GM18907 (cell line): Measurements from ENCODE around the gene TBATA.
A peak's percentile ranks its signal among the peaks of the same experiment; 100 is the strongest.

Experiments
- ATAC-seq: cut with Tn5 transposase; IDR thresholded peaks from one replicate; pipeline ENCODE4 v1.9.1; 2021; ENCODE audit warnings: mild to moderate bottlenecking, moderate library complexity; ENCODE audit not compliant: unreplicated experiment

TBATA gene, protein sequence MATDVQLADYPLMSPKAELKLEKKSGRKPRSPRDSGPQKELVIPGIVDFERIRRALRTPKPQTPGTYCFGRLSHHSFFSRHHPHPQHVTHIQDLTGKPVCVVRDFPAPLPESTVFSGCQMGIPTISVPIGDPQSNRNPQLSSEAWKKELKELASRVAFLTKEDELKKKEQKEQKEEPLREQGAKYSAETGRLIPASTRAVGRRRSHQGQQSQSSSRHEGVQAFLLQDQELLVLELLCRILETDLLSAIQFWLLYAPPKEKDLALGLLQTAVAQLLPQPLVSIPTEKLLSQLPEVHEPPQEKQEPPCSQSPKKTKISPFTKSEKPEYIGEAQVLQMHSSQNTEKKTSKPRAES

DNA sequence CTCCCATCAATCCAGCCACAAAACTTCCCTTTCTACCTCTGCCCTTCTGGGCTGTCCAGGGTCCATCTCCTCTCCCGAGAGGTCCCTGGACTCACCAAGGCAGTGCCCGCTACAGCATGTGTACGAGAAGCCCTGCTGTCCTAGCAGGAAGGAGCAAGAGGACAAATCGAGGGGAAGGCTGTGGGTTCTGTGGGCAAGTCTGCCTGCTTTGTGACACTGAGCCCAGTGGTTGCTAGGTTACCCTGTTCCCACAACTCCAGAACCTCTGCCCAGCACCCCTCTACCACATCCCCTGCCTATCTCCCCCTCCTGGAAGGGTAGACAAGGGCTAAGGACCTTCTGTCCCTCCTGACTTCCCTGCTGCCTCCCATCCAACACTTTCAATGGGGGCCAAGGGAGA, at the start of gene TBATA:
Gene TBATA (minus strand): TSS at position 188 of the 400 bp plus-strand sequence. CDS start 1,998 bp downstream, outside the sequence.
- no peak for ATAC-seq

DNA sequence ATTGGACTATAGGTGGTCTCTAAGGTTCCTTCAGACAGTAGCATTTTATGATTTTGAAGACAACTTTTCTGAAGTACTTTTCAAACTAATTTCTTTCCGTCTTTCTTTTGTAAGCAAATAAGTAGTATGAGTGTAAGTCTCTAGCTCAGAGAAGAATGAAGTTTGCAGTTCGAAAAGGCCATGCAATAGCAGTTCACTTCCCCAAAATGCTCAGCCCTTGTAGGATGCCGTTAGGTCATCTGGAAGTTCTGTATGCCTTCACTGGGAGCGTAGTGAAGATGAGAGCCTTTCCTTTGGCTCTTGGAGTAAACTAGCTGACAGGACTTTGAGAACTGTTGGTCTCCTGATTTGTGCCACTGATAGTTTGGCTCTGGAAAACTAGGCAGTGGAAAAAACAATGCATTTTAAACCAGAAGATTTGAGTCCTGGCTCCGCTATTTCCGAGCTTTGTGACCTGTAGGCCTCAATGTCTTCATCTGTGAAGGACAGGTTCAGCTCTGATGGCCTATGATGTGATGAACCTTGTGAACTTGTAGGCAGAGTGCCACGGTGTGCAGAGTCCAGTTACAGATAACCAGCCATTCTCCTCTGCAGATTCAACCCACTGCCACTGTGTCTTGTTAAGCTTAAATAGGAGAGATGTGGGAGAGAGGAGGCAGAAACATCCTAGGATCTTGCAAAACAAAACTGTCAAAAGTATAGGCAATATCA, 49.4 kb upstream of the TBATA start:
- ATAC-seq: no peak

DNA sequence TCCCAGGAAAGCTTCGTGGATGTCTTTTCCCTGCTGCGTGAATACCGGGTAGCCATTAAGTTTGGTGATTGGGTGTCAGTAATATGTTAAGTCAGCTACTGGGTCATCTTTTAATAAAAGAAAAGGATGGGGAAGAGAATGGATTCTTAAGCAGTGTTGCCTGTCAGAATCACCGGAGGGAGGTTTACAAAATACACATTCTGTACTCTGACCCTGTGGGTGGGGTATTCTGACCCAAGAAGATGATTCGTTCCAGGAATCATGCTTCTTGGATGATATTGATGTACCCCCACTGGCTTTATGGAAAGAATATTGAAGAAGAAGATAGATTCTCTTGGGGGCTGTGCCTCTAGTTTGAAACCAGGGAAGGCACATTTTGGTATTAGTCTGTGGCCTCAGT, 48.8 kb upstream of the TBATA start:
- no peak for ATAC-seq

DNA sequence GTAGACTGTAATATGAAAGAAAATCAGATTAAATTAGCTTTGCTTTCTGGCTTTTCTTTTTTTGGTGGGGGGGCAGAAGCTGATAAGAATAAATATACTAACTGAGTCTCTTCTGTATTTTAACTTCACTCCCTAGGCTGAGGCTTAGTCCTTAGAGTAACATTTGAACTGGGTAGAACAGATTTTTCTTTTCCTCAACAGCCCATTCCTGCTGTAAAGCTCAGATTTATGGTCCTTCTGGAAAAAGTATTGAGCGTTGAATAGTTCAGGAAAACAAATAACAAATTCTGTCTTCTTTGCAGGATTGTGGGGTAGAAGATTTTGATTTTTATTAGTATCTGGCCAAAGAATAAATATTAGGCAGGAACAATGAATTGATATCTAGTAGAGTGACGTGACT, 48.4 kb upstream of the TBATA start:
- ATAC-seq: no peak

DNA sequence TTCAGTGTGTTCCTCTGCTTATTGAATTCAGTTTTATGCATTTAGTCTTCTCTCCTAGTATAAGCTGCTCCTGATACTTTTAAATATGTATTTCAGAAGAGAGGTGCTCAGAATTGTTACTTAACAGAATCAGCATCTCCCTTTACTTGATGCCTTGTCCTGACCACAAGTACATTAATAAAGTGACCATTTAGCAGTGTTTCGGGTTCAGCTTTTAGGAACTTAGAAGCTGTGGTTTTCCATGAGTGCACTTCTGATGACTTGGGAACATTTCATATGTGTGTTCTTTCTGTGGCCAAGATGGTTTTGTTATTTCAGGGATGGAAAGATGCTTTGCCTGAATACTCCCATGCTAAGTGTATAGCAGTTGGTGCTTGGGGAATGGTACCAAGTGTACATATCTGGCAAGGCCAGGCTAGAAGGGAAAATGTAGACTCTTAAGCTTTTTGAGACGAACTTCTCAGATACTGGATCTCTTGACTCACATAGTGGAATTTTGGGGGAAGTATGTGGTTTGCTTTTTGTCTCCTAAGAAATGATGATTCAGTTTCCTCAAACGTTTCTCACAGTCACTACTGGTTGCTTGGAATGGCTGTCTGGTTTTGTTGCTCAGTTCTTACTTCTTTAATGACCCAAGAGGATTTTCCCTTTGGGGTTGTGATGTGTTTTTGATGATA, 47.8 kb upstream of the TBATA start:
- ATAC-seq: no peak

DNA sequence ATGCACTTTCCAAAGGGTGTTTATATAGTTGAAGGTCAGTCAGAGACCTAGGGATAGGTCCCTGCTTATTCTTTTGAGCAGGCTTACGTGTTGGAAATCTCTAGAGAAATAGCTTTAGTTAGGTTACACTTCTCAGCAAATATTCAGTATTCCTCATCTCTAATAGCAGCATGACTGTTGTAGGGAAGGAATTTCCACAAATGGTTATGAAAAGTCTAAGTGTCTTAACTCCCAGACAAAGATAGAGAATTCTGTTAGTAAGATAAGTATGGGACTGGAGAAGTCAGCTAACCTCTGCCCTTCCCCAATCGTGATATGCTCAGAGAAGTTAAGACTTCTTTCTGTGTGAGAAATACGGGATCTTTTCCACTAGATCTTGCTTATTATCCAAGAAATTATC, 47.0 kb upstream of the TBATA start:
- no peak for ATAC-seq

DNA sequence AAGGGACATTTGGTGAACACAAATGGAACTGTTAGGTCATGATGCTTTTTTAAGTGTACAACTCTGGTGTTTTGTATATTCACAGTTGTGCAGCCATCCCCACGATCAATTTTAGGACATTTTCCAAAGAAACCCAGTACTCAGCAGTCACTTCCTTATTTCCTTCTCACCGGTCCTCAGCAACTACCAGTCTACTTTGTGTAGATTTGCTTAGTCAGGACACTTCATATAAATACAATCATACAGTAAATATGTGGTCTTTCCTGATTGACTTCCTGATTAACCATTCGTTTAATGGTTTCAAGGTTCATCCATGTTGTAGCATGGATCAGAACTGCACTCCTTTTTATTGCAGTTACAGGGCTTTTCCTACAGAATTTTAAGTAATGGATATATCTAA, 45.0 kb upstream of the TBATA start:
- ATAC-seq: no peak

DNA sequence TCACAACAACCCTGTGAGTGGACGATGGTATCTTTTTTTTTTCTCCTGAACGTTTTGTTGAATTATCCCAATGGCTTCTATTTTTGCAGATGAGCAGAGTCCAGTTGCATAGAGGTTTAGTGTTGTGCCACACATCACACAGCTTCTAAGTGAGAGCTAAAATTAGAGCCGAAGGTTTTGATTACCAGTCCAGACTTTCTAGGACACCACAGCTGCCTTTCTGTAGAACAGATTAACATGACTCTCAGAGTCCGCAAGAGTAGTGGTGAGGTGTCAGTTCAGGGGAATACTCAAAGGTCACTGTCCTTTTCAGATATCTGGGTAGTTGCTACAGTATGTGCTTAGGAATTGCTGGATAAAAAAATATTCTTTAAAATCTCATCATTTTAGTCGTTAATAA, 44.4 kb upstream of the TBATA start:
- no peak for ATAC-seq

DNA sequence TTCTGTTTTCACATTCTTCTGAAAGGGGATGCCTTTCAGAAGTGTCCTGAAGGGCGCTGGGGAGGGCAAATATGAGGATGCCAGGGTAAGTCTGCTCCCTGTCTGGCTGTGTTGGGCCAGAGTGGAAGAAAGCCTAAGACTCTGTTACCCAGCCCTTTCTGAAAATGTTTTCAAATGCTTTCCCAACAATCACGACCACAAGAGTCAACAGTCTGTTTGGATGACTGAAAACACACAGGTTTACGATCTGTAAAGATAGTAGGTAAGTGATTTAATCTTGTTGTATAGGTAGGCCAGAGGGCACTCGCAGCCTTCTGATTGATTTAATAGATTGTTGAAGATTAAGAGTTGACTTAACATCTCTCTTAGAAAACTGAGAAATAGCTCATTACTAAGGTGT, 43.7 kb upstream of the TBATA start:
- ATAC-seq: no peak

DNA sequence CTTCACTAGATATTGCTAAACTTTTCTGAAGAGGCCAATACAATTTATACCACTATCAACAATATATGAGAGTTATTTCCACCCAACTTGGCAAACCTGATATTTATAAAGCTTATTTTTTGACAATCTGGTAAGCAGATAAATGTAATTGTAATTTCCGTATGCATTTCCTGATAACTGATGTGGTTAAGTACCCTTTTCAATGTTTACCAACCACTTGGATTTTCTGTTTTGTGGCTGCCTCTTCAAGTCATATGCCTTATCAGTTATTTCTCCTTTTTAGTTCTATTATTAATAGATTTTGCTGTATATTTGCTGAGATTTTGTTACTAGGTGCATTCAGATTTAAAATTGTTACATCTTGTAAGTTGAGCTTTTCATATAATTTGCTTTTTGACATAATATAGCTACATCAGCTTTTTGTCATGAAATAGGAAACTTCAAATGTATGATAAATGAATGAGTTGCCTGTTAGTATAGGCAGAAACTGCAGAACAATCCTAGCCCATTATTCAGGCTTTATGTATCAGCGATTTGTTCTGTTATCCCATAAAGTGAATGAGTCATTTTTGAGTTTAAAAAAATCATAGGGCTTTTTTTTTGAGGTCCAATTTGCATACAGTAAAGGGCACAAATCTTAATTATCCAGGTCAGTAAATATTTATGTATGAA, 42.0 kb upstream of the TBATA start:
- ATAC-seq: no peak

DNA sequence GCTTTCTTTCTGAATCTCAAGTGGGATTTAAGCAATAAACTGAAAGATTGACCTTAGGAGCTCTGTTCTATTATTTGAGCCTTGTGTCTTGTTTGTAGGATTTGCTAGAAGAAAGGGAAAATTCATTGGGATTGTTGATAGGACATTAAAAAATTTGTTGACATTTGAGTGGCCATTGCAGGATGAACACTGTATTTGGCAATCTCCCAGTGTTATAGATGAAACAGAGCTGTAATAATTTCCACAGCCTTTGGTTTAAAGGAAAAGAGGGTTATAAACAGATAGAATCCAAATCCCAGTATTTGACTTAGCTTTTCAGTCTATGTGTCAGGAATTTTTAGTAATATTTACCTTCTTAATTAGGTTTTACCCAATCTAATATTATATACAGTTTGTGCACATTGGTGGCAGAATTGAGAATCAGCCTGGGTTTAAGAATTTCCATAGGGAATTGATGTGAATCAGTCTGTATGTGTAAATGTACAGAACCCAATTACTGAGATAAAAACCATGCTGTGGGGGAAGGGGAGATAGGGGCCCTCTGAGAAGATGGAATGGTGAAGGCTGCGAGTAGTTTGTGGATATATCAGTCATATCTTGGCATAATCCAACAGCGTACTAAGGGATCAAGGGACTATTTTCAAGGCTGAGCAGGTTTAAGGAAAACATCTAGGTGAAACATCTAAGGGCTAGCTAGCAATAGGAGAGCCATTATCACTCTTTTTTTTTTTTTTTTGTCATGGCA, 37.1 kb upstream of the TBATA start:
- ATAC-seq: no peak

DNA sequence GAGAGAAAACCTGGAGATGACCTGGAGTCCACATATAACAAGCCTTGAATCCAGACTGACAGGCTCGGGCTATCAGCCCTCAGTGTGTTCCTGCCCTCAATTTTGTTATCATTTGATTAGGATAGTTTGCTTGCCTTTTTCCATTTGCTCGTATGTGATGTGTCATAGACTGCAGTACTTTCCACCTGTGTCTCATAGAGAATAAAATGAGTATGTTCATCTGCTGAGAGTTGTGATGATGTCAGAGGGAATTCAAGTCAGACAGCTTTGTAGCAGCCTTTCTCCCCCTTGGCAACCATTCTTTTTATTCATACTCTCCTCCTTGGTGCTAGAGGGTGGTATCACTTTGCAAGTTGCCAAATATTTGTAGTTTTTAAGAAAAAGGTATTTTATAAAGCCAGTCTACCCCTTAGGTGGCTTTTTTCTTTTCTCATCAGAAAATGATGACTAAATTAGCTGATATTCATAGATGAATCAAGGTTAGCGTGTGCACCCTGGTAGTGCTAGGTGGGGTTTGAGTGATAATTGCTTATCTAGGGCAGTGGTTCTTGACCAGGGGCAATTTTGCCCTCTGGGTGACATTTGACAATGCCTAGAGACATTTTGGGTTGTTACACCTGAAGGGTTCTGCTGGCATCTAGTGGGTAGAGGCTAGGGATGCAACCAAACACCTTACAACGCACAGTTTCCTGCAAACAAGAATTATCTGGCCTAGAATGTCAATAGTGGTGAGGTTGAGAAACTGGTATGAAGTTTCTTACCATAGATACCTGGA, 36.0 kb upstream of the TBATA start:
- ATAC-seq: no peak

DNA sequence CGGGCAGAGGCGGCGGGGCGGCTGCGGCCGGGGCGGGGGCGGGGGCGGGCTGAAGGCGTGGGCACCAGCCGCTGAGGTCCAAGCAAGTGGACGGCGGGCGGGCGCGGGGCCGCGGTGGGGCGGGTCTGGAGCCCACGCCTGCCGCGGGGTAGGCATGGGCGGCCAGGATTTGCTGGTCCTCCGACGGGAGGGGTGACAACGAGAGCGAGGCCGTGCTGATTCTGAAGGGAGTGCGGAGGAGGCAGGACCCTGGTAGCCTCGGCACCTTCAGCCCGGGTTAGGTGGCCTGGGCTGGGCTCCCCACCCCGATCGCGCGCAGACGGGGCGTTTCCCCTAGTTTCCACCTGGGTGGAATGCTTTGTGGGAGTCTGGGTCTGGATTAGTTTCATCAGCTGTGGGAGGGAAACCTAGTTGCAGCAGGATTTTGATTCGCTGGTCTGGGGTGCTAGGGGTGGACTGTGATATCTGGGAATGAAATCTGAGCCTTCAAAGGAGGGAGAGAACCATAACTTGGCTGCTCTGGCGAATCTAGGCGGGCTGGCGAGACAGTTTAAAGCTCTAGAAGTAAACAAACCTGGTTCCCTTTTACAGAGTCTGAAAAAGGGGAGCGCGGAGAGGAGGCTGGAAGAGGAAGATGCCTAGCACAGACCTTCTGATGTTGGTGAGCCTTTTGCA, 31.2 kb upstream of the TBATA start:
- peak; percentile 35 for ATAC-seq

DNA sequence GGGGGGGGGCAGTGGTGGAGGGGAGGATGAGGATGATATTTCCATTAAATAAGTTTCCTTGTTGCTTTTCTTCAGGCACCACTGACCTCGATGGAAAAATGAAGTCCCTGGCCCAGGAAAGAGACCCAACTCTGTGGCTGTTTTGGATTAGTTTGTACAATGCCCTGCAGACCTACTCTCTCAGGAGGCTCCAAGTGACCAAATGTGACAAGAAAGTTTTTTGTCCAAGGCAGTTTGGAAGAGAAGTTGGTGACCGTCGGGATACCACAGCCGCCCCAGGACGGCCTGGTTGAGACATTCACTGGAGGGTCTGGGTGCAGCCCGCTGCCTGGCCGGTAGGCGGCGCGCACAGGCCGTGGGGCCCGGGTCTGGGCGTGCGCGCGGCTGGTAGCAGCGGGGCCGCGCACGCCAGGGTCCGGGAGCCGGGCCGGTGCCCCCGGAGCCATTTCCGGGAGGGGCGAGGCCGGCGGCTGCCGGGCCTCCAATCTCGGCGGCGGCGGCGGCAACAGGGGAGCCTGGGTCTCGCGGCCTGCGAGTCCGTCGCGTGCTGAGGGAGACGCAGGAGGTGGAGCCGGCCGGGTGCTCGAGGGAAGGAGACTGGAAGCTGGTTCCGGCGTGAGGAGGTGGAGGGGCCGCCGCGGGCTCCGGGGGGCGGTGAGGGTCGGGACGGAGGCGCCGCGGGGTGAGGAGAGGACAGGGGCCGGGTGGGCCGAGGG, 30.5 kb upstream of the TBATA start, which contains the start of gene SGPL1:
Gene SGPL1 (plus strand): TSS at position 445 of the 716 bp plus-strand sequence. CDS start 906 bp downstream, outside the sequence.
- ATAC-seq: peak; percentile 86

DNA sequence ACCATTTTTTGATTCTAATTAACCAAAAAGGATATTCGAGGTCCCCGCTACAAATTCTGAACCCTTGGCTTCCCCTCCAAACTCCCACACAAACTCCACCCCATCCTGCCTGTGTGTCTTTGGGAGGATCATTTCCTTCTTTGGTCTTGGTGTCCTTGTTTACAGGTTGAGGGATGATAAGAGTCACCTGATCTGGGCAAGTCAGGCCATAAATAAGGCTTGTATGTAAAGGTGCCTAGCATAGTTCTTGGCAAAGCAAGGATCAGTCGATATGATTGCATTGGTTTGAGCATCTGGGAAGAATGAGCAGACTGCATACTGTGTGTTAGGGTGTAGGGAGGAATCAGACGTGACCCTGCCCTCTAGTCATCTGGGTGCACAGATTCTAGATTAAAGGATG, 28.9 kb upstream of the TBATA start:
- ATAC-seq: no peak

DNA sequence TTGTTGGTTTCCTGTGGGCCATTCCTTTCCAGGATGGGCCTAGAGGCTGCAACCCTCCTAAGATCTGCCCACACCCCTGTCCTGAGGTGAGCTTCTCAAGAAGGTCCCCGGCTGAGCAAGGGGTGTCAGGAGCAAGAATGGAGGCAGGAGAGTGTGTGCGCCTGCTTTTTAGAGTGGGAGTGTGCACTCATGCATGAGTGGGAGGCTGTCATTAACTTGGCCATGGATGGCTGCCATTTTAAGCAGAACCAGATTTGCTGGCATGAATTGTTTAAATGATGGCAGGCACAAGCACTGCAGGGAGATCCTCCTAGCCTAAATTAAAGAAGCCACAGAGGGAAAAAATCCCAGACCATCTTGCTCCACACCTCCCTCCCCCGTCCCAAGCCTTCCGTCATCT, 27.6 kb upstream of the TBATA start:
- no peak for ATAC-seq

DNA sequence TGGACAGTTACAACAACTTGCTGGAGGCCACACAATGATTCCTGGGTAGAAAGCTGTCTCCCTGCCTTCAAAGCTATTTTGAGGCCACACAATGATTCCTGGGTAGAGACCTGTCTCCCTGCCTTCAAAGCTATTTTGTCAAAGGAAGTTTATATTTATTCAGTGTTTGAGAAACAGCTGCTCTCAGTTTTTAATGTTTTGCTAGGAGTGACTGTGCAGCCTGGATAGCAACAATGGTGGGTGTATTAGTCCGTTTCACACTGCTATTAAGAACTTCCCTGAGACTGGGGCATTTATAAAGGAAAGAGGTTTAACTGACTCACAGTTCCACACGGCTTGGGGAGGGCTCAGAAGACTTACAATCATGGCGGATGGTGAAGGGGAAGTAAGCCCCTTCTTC, 26.7 kb upstream of the TBATA start:
- no peak for ATAC-seq

DNA sequence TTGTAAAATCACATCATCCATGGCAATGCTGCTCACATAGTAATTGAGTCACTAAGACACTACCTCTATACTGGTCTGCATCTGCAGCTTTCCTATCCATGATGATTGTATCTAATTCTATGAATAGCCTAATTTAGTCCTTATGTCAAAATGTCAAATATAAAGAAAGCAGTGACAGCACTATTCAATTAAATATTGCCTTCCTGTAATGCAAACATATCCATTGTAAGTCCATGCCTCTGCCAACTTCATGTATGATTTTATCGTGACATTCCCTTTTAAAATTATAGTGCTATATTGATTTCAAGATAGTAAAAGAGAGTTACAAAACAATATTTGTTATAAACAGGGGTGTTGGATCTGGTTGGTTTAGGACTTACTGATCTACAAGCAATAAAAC, 25.8 kb upstream of the TBATA start:
- ATAC-seq: no peak

DNA sequence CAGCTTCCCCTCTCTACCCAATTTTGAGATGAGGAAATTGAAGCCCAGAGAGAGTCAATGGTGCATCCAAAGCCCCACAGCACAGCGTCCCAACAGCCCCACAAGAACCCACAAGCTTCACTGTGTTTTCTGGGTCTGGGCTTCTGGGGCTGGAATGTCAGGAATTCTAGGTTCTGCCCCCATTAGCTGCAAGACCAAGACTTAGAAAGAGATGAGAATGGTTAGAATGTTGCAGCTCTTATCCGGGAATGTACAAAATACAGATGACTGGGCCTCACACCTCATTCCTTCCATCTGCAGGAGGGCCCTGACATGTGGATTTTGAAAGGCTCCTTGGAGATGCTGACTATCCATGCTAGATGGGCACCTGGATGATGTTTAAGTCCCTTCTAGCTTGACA, 24.5 kb upstream of the TBATA start:
- no peak for ATAC-seq
